DND-41 (cell line): ENCODE data around the gene RALGPS2.

Experiments
- ATAC-seq: fragments of 200-7000 bp; cut with Tn5 transposase; 3 replicates; pipeline ENCODE4 v1.9.1; 2021; ENCODE audit warnings: low read depth; ENCODE audit not compliant: insufficient read depth
- DNase-seq: peaks from one replicate; pipeline ENCODE4 v3.0.0-alpha.2; 2020
- H2AFZ ChIP-seq: 2 replicates; pipeline ENCODE4 v1.6.0; 2012; ENCODE audit warnings: low read depth, low read length
- H3K27ac ChIP-seq: 2 replicates; pipeline ENCODE4 v1.5.1; 2012; ENCODE audit warnings: low read length, inconsistent platforms
- H3K27me3 ChIP-seq: fragments of 200-600 bp; sonication (generic); 2 replicates; pipeline ENCODE4 v1.6.0; 2012; ENCODE audit warnings: low read length, mild to moderate bottlenecking, inconsistent platforms; ENCODE audit not compliant: insufficient read depth, poor library complexity
- H3K36me3 ChIP-seq: 2 replicates; pipeline ENCODE4 v1.5.1; 2012; ENCODE audit warnings: low read length, inconsistent platforms; ENCODE audit not compliant: insufficient read depth
- H3K4me1 ChIP-seq: 2 replicates; pipeline ENCODE4 v1.5.1; 2012; ENCODE audit warnings: mild to moderate bottlenecking, low read length; ENCODE audit not compliant: insufficient read depth
- H3K4me2 ChIP-seq: 2 replicates; pipeline ENCODE4 v1.6.0; 2012; ENCODE audit warnings: mild to moderate bottlenecking, moderate library complexity, low read length, inconsistent platforms; ENCODE audit not compliant: insufficient read depth
- H3K4me3 ChIP-seq, 2 experiments: fragments of 200-600 bp in 1 of 2; shearing (Covaris generic) in 1 of 2; 2 replicates each; pipeline ENCODE4 v1.5.1; 2012 to 2016; ENCODE audit warnings: inconsistent platforms in 2 of 2, low read length in 2 of 2, mild to moderate bottlenecking in 2 of 2, low read depth in 1 of 2, moderate library complexity in 1 of 2
- H3K79me2 ChIP-seq: 2 replicates; pipeline ENCODE4 v1.6.0; 2012; ENCODE audit warnings: low read length, inconsistent platforms; ENCODE audit not compliant: insufficient read depth
- H3K9ac ChIP-seq: 2 replicates; pipeline ENCODE4 v1.6.0; 2012; ENCODE audit warnings: low read depth, mild to moderate bottlenecking, inconsistent platforms, low read length, moderate library complexity
- H3K9me3 ChIP-seq: 2 replicates; pipeline ENCODE4 v1.5.1; 2012; ENCODE audit warnings: low read length, moderate library complexity, mild to moderate bottlenecking, inconsistent platforms; ENCODE audit not compliant: insufficient read depth, severe bottlenecking
- H4K20me1 ChIP-seq: 2 replicates; pipeline ENCODE4 v1.6.0; 2012; ENCODE audit warnings: low read length; ENCODE audit not compliant: insufficient read depth
- EZH2 ChIP-seq: IDR thresholded peaks from 3 replicates; pipeline ENCODE4 v1.6.1; 2012; ENCODE audit warnings: borderline replicate concordance, low read depth, mild to moderate bottlenecking, moderate library complexity, low read length, inconsistent platforms; ENCODE audit not compliant: severe bottlenecking
- TF ChIP-seq, protein P1 (sequence below): IDR thresholded peaks from 2 replicates; pipeline ENCODE4 v1.5.1; 2012; ENCODE audit warnings: borderline replicate concordance, low read length, moderate library complexity, mild to moderate bottlenecking; ENCODE audit not compliant: poor library complexity, severe bottlenecking; ENCODE audit errors: extremely low read depth

Gene RALGPS2

GRCh38 chr1:178961331-178961730, 236.3 kb downstream of the RALGPS2 start:
- no peak for TF ChIP-seq EZH2
- TF ChIP-seq, protein P1, sequence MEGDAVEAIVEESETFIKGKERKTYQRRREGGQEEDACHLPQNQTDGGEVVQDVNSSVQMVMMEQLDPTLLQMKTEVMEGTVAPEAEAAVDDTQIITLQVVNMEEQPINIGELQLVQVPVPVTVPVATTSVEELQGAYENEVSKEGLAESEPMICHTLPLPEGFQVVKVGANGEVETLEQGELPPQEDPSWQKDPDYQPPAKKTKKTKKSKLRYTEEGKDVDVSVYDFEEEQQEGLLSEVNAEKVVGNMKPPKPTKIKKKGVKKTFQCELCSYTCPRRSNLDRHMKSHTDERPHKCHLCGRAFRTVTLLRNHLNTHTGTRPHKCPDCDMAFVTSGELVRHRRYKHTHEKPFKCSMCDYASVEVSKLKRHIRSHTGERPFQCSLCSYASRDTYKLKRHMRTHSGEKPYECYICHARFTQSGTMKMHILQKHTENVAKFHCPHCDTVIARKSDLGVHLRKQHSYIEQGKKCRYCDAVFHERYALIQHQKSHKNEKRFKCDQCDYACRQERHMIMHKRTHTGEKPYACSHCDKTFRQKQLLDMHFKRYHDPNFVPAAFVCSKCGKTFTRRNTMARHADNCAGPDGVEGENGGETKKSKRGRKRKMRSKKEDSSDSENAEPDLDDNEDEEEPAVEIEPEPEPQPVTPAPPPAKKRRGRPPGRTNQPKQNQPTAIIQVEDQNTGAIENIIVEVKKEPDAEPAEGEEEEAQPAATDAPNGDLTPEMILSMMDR, result no peak
- 0 out of 2 replicates have a peak, but pooled peaks cover 3% of the 10 kb centered on the region for H4K20me1 ChIP-seq

DNA sequence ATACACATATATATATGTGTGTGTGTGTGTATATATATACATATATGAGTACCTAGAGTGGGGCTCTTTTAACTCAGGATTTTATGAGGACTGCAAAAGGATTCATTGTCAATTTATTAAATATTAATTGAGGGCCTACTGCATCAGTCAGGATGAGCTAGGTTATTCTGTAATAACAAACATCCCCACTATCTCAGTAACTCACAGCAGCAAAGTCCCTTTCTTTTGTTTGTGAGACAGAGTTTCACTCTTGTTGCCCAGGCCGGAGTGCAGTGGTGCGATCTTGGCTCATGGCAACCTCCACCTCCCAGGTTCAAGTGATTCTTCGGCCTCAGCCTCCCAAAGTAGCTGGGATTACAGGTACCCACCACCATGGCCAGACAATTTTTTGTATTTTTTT, 236.8 kb downstream of the RALGPS2 start:
- H3K79me2 ChIP-seq, result no peaks in the 10 kb centered on the region
- no peaks in the 10 kb centered on the region for H3K4me1 ChIP-seq
- H4K20me1 ChIP-seq, result 0 out of 2 replicates have a peak, but pooled peaks cover 3% of the 10 kb centered on the region
- no peak overlapping the region for H3K4me3 ChIP-seq
- no peaks in the 10 kb centered on the region for H3K36me3 ChIP-seq
- H2AFZ ChIP-seq, result no peak overlapping the region
- no peaks in the 10 kb centered on the region for H3K9me3 ChIP-seq
- H3K9ac ChIP-seq, result no peak overlapping the region
- H3K27ac ChIP-seq, result no peak overlapping the region
- ATAC-seq (no peak), DNase-seq (no peak)
- H3K4me2 ChIP-seq, result no peak overlapping the region
- no peaks in the 10 kb centered on the region for H3K27me3 ChIP-seq
- no peak for TF ChIP-seq EZH2
- TF ChIP-seq, protein P1, result no peak

More at GRCh38 chr1:178961331-178961730, 236.3 kb downstream of the RALGPS2 start:
- DNase-seq, result no peak
- H3K4me1 ChIP-seq, result no peaks in the 10 kb centered on the region
- no peak overlapping the region for H3K4me3 ChIP-seq
- no peaks in the 10 kb centered on the region for H3K79me2 ChIP-seq
- no peak overlapping the region for H3K9ac ChIP-seq
- no peak for ATAC-seq
- H3K36me3 ChIP-seq, result no peaks in the 10 kb centered on the region
- H3K27ac ChIP-seq, result no peak overlapping the region
- H3K9me3 ChIP-seq, result no peaks in the 10 kb centered on the region
- H3K4me2 ChIP-seq, result no peak overlapping the region
- no peak overlapping the region for H2AFZ ChIP-seq
- H3K27me3 ChIP-seq, result no peaks in the 10 kb centered on the region

DNA sequence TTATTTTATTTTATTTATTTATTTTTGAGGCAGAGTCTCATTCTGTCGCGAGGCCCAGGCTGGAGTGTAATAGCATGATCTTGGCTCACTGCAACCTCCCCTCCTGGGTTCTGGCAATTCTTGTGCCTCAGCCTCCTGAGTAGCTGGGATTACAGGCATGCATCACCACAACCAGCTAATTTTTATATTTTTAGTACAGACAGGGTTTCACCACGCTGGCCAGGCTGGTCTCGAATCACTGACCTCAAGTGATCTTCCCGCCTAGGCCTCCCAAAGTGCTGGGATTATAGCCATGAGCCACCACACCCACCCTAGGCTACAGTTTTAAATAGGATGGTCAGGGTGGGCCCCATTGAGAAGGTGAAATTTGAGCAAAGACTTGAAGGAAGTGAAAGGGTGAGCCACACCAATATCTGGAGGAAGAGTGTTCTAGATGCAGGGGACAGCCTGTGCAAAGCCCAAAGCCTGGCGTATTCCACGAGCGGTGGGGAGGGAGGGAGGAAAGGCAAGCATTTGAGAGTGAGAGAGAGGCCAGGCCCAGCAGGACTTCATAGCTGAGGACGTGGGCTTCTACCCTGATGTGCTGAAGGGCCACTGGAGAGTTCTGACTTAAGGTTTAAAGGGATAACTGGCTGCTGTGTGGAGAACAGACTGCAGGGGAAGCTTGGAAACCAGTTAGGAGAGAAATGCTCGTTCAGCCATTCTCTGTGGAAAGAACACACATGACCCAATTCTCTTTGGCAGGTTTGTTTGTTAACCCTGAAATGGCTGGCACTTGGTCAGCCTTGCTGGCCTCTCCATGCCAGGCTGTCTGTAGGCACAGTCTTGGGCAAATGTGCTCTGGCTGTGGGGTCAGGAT, 238.0 kb downstream of the RALGPS2 start:
- DNase-seq, result no peak
- no peak for ATAC-seq
- Histone ChIP-seq H2AFZ (no peak overlapping the region), H3K9ac (no peak overlapping the region), H3K27me3 (no peaks in the 10 kb centered on the region), H3K36me3 (no peaks in the 10 kb centered on the region), H3K9me3 (no peaks in the 10 kb centered on the region), H4K20me1 (no peaks in the 10 kb centered on the region), H3K4me3 (no peak overlapping the region), H3K4me2 (no peak overlapping the region), H3K4me1 (no peaks in the 10 kb centered on the region), H3K27ac (no peak overlapping the region), H3K79me2 (no peaks in the 10 kb centered on the region)
- TF ChIP-seq, protein P1, result no peak
- TF ChIP-seq EZH2, result no peak
